ENCODE data around the gene CBARP.
A peak's percentile ranks its signal among the peaks of the same experiment; 100 is the strongest.
"Not testable (repeated sequence)": the region's sequence is repeated elsewhere in the genome, so short reads cannot be mapped to it uniquely, and the experiment has no call there.

The CBARP gene

GRCh38 chr19:1213391-1214286, 24.2 kb downstream of the CBARP start:
- no peak for DNase-seq (ENCODE audit: low read depth in 2 of 2)

DNA sequence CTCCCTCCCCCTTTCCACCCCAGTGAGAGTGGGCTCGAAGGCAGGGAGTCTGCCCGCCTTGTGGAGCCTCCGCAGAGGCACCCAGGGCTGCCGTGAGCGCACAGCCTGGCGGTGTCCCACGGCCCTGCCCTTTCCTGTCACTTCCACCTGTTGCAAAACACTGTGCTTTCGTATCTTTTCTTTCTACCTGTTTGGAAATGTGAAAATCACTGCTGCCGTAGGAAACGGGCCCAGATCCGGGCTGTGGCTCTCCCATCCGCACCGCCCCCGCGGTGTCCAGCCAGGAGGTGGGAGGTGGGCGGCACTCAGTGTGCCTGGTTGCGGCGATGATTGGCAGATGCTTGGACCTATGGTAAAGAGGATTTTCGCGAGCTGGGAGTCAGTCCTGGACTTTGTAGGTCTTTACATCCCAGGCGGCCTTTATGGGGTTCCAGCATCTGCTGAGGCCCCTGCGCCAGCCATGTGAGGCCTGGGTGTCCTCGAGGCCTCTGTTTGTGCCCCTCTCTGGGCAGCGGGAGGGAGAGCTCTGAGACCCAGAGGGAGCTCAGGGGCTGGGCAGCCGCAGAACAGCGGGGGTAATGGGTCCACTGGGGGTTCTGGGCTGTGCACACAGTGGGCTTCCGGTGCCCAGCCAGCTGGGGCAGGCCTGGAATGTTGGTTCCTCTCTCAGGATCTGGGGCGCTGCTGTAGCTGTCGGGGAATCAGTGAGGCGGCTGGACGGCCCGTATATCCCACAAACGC, 26.1 kb downstream of the CBARP start:
- no peak for DNase-seq (ENCODE audit: low read depth in 2 of 2)

GRCh38 chr19:1210227-1210538, 27.6 kb downstream of the CBARP start:
- DNase-seq (ENCODE audit: low read depth in 2 of 2) = no peak

GRCh38 chr19:1208830-1209229, 29.0 kb downstream of the CBARP start:
- DNase-seq (ENCODE audit: low read depth in 2 of 2) = not testable (repeated sequence)

DNA sequence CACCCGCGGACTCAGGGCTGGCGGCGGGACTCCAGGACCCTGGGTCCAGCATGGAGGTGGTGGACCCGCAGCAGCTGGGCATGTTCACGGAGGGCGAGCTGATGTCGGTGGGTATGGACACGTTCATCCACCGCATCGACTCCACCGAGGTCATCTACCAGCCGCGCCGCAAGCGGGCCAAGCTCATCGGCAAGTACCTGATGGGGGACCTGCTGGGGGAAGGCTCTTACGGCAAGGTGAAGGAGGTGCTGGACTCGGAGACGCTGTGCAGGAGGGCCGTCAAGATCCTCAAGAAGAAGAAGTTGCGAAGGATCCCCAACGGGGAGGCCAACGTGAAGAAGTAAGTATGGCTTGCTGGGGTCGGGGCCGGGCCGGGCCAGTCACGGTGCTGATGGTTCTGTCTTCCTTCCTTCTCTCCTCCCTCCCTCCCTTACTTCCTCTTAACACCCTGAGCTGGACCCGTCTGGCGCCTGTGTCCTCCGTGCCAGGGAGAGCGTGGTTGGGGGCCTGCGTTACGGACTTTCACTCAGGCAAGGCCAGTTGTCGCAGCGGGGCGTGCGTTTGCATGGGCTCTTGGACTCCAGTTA, 30.8 kb downstream of the CBARP start:
- no peak for DNase-seq (ENCODE audit: low read depth in 2 of 2)

DNA sequence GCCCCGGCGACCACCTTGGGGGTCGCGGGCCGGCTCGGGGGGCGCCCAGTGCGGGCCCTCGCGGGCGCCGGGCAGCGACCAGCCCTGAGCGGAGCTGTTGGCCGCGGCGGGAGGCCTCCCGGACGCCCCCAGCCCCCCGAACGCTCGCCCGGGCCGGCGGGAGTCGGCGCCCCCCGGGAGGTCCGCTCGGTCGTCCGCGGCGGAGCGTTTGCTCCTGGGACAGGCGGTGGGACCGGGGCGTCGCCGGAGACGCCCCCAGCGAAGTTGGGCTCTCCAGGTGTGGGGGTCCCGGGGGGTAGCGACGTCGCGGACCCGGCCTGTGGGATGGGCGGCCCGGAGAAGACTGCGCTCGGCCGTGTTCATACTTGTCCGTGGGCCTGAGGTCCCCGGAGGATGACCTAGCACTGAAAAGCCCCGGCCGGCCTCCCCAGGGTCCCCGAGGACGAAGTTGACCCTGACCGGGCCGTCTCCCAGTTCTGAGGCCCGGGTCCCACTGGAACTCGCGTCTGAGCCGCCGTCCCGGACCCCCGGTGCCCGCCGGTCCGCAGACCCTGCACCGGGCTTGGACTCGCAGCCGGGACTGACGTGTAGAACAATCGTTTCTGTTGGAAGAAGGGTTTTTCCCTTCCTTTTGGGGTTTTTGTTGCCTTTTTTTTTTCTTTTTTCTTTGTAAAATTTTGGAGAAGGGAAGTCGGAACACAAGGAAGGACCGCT, 31.5 kb downstream of the CBARP start:
- DNase-seq (ENCODE audit: low read depth in 2 of 2) = no peak

DNA sequence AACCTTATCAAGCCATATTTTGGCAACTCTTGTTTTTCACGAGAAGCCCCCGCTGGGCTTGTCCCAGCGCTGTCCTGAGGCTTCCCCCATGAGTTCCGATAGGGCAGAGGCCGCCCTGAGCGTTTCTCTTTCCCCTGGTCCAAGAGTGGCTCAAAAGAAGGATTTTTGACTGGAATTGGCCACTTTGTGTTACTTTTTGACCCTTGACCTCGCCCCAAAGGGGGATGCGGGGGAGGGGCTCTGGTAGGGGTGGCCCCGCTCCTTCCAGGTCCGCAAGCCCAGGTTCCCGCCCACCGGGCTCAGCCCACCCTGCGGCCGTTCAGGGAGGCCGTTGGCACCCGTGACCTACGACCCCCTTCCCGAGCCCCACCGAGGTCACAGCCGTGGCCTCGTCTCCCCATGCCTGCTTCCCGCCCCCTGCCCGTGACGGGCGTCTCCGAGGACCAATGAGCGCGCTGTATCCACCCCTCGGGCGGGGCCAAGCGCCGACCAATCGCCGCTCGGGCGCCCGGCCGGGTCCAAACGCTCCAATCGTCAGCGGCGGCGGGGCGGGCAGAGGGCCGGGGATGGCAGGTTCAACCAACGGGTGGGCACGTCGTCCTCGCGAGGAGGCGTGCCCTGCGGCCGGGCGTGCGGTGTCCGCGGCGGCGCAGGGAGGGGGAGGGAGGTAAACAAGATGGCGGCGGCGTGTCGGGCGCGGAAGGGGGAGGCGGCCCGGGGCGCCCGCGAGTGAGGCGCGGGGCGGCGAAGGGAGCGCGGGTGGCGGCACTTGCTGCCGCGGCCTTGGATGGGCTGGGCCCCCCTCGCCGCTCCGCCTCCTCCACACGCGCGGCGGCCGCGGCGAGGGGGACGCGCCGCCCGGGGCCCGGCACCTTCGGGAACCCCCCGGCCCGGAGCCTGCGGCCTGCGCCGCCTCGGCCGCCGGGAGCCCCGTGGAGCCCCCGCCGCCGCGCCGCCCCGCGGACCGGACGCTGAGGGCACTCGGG, 32.4 kb downstream of the CBARP start, which contains the start of gene STK11:
STK11 (plus strand) TSS at position 665 of the 986 bp plus-strand sequence. CDS start 1,136 bp downstream, outside the sequence.
- peak; percentile 99 for DNase-seq (ENCODE audit: low read depth in 2 of 2)

DNA sequence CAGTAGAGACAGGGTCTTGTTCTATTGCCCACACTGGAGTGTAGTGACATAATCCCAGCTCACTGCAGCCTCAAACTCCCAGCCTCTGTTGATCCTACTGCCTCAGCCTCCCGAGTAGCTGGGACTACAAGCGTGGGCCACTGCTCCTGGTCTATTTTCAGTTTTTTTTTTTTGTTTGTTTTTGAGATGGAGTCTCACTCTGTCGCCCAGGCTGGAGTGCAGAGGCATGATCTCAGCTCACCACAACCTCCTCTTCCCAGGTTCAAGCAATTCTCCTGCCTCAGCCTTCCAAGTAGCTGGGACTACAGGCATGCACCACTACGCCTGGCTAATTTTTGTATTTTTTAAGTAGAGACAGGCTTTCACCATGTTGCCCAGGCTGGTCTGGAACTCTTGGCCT, 37.2 kb downstream of the CBARP start:
- DNase-seq (ENCODE audit: low read depth in 2 of 2) = not testable (repeated sequence)

DNA sequence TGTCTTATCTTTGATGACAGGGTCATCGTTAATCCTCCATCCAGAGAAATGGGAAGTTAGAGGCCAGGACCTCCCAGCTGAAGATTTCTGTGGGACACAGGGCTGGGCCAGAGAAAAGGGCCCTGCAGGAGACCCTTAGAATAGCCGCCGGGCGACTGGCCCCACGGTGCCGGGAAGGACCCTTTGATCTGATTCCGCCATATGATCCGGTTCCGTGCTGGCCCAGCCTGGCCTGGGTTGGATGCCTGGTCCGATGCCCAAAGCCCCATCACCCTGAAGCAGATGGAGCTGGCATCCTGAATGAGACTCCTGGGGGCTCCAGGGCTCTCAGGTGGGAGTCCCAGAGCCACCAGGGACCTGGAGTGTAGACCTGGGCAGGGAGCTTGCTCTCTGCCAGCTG, 38.3 kb downstream of the CBARP start:
- no peak for DNase-seq (ENCODE audit: low read depth in 2 of 2)

DNA sequence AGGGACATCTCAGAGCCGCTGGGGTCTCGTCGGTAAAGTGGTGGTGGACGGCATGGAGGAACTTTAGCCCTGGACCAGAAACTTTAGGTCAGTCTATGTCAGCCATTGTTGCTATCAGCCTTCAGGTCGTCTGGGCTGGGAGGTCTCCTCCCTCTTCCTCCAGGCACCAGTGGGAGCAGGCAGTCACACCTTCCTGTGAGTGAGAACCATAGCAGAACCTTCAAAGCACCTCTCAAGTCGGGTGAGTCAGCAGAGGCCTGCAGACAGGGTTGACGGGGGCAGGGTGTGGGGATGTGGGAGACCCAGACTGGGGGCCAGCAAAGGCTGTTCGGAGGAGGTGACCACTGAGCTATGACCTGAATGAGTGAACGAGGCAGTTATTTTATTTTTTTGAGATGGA, 48.4 kb downstream of the CBARP start:
- DNase-seq (ENCODE audit: low read depth in 2 of 2) = no peak

DNA sequence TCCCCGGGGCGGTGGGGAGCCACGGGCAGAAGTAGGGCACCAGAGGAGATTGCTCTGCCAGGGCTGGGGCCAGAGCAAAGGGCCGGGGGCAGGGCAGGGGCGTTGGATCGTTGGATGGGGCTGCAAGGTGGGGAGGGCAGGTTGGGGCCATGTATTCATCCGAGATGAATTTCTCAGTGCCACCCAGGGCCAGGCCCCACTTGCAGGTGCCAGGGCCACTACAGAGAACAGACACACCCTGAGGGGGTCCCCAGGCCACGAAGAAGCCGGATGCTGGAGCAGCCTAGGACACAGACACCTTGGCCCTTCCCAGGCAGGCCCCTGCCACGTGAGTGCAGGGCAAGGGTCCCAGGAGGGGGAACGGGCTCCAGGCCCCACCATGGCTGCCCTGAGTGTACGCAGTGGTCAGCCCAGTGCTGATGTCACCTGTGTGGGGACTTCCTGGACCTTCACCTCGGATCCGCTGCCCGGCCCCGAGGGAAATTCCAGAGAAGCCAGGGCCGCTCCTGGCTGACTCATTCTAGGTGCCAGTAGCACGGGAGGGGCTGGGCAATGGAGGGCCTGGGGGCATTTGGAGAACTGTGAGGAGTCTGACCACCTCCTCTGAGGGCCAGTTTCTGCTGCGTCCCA, 54.1 kb downstream of the CBARP start:
- no peak for DNase-seq (ENCODE audit: low read depth in 2 of 2)

DNA sequence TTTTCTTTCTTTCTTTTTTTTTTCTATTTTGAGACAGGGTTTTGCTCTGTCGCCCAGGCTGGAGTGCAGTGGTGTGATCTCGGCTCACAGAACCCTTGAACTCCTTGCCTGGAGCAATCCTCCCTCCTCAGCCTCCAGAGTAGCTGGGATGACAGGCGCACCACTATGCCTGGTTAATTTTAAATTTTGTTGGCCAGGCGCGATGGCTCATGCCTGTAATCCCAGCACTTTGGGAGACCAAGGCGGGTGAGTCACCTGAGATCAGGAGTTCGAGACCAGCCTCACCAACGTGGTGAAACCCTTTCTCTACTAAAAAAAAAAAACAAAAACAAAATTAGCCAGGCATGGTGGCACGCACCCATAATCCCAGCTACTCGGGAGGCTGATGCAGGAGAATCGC, 55.1 kb downstream of the CBARP start:
- no peak for DNase-seq (ENCODE audit: low read depth in 2 of 2)

DNA sequence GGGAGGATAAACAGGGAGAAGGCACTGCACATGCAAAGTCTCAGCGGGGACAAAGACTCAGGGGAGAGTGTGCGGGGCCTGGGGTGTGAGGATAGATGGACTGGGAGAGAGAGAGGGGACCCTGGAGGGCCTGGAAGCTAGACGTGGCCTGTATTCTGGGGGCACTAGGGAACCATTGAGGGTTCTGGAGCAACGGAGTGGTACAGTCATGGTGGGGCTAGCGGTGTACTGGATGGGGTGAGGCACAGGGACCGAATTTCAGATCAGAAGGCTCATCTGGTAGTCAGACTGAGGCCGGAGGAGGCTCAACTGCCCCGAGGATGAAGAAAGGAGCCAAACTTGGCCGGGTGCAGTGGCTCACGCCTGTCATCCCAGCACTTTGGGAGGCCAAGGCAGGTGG, 55.7 kb downstream of the CBARP start:
- no peak for DNase-seq (ENCODE audit: low read depth in 2 of 2)

DNA sequence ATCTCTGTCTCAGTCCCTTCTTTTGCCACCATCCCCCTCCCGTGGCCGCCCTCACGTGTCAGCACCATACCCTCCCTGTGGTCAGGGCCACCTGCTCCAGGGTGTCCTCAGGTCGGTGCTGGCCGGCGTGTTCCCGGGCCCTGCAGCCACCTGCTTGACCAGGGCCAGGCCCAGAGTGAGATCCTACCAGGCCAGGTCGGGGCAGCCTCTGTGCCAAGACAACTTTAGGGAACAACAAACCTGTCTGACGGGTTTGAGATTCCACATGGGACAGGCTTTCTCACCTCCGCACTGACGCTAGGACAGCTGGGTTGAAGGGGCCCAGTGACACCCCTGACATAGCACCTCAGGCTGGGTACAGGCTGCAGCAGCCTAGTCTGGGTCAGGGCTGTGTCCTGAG, 56.2 kb downstream of the CBARP start:
- no peak for DNase-seq (ENCODE audit: low read depth in 2 of 2)

All from stimulated activated CD8-positive, alpha-beta memory T cell treated with anti-CD3 and anti-CD28 coated beads, Interleukin-2, amount 100 ng/mL, for 1 hour (primary cell).